ENCODE data around the gene RPS6KA1.

GRCh38 chr1:26616881-26617280 lies 87.3 kb downstream of the RPS6KA1 start:
- TF ChIP-seq, protein P1, sequence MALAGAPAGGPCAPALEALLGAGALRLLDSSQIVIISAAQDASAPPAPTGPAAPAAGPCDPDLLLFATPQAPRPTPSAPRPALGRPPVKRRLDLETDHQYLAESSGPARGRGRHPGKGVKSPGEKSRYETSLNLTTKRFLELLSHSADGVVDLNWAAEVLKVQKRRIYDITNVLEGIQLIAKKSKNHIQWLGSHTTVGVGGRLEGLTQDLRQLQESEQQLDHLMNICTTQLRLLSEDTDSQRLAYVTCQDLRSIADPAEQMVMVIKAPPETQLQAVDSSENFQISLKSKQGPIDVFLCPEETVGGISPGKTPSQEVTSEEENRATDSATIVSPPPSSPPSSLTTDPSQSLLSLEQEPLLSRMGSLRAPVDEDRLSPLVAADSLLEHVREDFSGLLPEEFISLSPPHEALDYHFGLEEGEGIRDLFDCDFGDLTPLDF (CRISPR knock-in tag; IDR thresholded peaks at IDR 0.05): no peak
- TF ChIP-seq PRDM15 (CRISPR knock-in tag; IDR thresholded peaks at IDR 0.05) (no peak), CTCF (IDR thresholded peaks at IDR 0.05) (no peak)

All from WTC11 (cell line).